Gastrocnemius medialis (tissue), 4 donors: Measurements from ENCODE around the gene NUSAP1. TPM values are rescaled to one million over a fixed set of nuclear protein-coding genes. Genes with fewer than 3 reads are reported as not detected.

Experiments
- ATAC-seq, 2 donors: fragments of 150-250 bp; one replicate each; pipeline ENCODE4 v1.9.1; 2016
- DNase-seq, 2 donors: peaks; one replicate each; pipeline ENCODE4 v3.0.0-alpha.2; 2019
- H3K27ac ChIP-seq, 4 donors: fragments of 200-600 bp; sonication (generic); 1 replicate in 1 of 4; 2 replicates in 3 of 4; pipeline ENCODE4 v1.5.1; 2016 to 2018; ENCODE audit warnings: mild to moderate bottlenecking in 2 of 4, moderate library complexity in 1 of 4
- H3K27me3 ChIP-seq, 3 donors: fragments of 200-600 bp; sonication (generic) in 2 of 3; 1 replicate in 1 of 3; 2 replicates in 2 of 3; pipeline versions ENCODE4 v1.5.1 to v1.6.0; 2016 to 2019; ENCODE audit warnings: mild to moderate bottlenecking in 1 of 3, moderate library complexity in 1 of 3
- H3K36me3 ChIP-seq, 2 donors: fragments of 200-600 bp; sonication (generic) in 1 of 2; one replicate each; pipeline ENCODE4 v1.5.1; 2017 to 2018
- H3K4me1 ChIP-seq, 2 donors: fragments of 200-600 bp; sonication (generic) in 1 of 2; one replicate each; pipeline ENCODE4 v1.5.1; 2016 to 2017; ENCODE audit warnings: mild to moderate bottlenecking in 2 of 2
- H3K4me3 ChIP-seq, 4 donors: fragments of 200-600 bp; sonication (generic) in 3 of 4; 1 replicate in 1 of 4; 2 replicates in 3 of 4; pipeline ENCODE4 v1.5.1; 2016 to 2019; ENCODE audit warnings: mild to moderate bottlenecking in 2 of 4
- H3K9me3 ChIP-seq, 3 donors: fragments of 200-600 bp; sonication (generic) in 2 of 3; 1 replicate in 1 of 3; 2 replicates in 2 of 3; pipeline ENCODE4 v1.5.1; 2016 to 2019
- POLR2A ChIP-seq, 2 donors: fragments of 450-650 bp; IDR thresholded peaks; one replicate each; pipeline ENCODE4 v1.6.1; 2017; ENCODE audit warnings: antibody characterized with exemption in 2 of 2, mild to moderate bottlenecking in 2 of 2, moderate library complexity in 2 of 2
- in situ Hi-C, 4 donors: fragments of 200-750 bp; cut with MboI; loops; one replicate each; pipeline versions ENCODE4 v1.15.0 to v1.8.0; 2017; ENCODE audit warnings: low sequenced_read_pairs in 4 of 4
- intact Hi-C: fragments of 100-400 bp; cut with DNase I; formaldehyde crosslinking; loops from one replicate; pipeline ENCODE4 v1.15.1; 2023; ENCODE audit warnings: low total_unique reads
- total RNA-seq, 4 donors: library from RNA; depleted of rRNA; stranded (reverse); fragments of >200 nt; gene quantifications; one replicate each; pipeline versions ENCODE4 v1.1.0 to v1.2.3, GENCODE V29; 2016
- TF ChIP-seq, protein P1 (sequence below), 5 experiments: fragments of 450-650 bp in 3 of 5; fragments of 200-600 bp in 2 of 5; sonication (generic) in 2 of 5; IDR thresholded peaks in 4 of 5; conservative IDR thresholded peaks in 1 of 5; 1 replicate in 4 of 5; 2 replicates in 1 of 5; pipeline ENCODE4 v1.5.1; 2016 to 2019; ENCODE audit warnings: antibody characterized with exemption in 5 of 5, mild to moderate bottlenecking in 3 of 5, moderate library complexity in 3 of 5

Gene NUSAP1
- total RNA-seq, 4 donors from 2014 or later = 1.8 to 4.1 (median 2.5) TPM

DNA sequence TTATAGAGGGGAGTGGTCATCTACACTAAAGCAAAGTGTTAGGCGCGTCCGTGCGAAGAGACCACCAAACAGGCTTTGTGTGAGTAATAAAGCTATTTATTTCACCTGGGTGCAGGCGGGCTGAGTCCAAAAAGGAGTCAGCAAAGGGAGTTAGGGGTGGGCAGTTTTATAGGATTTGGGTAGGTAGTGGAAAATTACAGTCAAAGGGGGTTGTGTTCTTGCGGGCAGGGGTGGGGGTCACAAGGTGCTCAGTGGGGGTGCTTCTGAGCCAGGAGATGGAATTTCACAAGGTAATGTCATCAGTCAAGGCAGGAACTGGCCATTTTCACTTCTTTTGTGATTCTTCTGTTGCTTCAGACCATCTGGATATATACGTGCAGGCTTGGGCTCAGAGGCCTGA lies 47.4 kb upstream of the NUSAP1 start:
- Histone ChIP-seq H3K4me1 (peaks cover 21 to 34% of the 10 kb centered on the region in 2 donors), H3K4me3 (peak overlapping the region; percentile 93 to 98 (median 96)), H3K36me3 (peaks cover 8 to 41% of the 10 kb centered on the region in 2 donors), H3K27me3 (no peaks in the 10 kb centered on the region), H3K9me3 (no peaks in the 10 kb centered on the region), H3K27ac (peak overlapping the region; percentile 94 to 99 (median 96))
- ATAC-seq (no peak), DNase-seq (no peak)
- intact Hi-C loops (no loop called here), in situ Hi-C loops (no loop called here)
- TF ChIP-seq, protein P1, sequence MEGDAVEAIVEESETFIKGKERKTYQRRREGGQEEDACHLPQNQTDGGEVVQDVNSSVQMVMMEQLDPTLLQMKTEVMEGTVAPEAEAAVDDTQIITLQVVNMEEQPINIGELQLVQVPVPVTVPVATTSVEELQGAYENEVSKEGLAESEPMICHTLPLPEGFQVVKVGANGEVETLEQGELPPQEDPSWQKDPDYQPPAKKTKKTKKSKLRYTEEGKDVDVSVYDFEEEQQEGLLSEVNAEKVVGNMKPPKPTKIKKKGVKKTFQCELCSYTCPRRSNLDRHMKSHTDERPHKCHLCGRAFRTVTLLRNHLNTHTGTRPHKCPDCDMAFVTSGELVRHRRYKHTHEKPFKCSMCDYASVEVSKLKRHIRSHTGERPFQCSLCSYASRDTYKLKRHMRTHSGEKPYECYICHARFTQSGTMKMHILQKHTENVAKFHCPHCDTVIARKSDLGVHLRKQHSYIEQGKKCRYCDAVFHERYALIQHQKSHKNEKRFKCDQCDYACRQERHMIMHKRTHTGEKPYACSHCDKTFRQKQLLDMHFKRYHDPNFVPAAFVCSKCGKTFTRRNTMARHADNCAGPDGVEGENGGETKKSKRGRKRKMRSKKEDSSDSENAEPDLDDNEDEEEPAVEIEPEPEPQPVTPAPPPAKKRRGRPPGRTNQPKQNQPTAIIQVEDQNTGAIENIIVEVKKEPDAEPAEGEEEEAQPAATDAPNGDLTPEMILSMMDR (IDR thresholded peaks at IDR 0.05 in 4 of 5, conservative IDR thresholded peaks at IDR 0.05 in 1 of 5) = no peak
- TF ChIP-seq POLR2A (IDR thresholded peaks at IDR 0.05) = no peak

DNA sequence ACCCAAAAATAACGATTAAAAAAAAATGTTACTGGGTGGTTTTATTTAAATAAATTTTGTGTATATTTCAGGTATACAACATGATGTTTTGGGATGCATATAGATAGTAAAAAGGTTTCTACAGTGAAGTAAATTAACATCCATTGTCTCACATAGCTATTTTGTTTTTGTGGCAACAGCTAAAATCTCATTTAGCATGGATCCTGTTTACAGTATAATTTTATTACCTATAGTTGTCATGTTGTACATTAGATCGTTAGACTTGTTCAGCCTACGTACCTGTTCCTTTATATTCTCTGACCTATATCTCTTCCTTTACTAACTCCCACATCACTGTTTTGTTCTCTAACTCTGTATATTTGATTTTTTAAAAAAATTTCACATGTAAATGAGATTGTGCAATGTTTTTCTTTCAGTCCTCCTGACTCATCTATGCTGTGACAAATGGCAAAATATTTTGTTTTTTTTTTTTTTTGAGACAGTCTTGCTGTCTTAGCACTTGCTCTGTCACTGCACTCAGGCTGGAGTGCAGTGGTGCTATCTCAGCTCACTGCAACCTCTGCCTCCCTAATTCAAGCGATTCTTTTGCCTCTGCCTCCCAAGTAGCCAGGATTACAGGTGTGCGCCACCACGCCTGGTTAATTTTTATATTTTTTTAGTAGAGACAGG lies 45.9 kb upstream of the NUSAP1 start:
- Histone ChIP-seq H3K4me3 (no peak overlapping the region), H3K27ac (peak overlapping the region in 3 of 4 donors; percentile 5 to 95 (median 45)), H3K4me1 (peaks cover 22 to 34% of the 10 kb centered on the region in 2 donors), H3K27me3 (no peaks in the 10 kb centered on the region), H3K36me3 (peaks cover 8 to 41% of the 10 kb centered on the region in 2 donors), H3K9me3 (no peaks in the 10 kb centered on the region)
- DNase-seq = no peak
- no peak for TF ChIP-seq POLR2A (IDR thresholded peaks at IDR 0.05)
- TF ChIP-seq, protein P1 (IDR thresholded peaks at IDR 0.05 in 4 of 5, conservative IDR thresholded peaks at IDR 0.05 in 1 of 5) = no peak
- intact Hi-C loops (no loop called here), in situ Hi-C loops (no loop called here)
- no peak for ATAC-seq

DNA sequence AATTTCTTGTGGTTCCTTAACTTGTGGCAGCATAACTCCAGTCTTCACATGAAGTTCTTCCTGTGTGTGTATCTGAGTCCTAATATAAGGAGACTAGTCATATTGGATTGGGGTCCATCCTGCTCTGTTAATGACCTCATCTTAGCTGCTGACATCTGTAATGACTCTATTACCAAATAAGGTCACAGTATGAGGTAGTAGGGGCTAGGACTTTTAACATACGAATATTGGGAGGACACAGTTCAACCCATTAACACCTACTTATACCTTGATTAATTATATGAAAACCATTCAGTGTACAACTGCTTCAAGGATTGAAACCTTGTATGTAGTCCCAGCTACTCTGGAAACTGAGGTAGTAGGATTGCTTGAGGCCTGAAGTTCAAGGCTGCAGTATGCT lies 44.2 kb upstream of the NUSAP1 start:
- Histone ChIP-seq H3K27ac (peak overlapping the region; percentile 1 to 95 (median 24)), H3K36me3 (peaks cover 8 to 41% of the 10 kb centered on the region in 2 donors), H3K4me3 (no peak overlapping the region), H3K9me3 (no peaks in the 10 kb centered on the region), H3K27me3 (no peaks in the 10 kb centered on the region), H3K4me1 (peaks cover 22 to 34% of the 10 kb centered on the region in 2 donors)
- ATAC-seq = no peak
- TF ChIP-seq, protein P1 (IDR thresholded peaks at IDR 0.05 in 4 of 5, conservative IDR thresholded peaks at IDR 0.05 in 1 of 5) = no peak
- no peak for TF ChIP-seq POLR2A (IDR thresholded peaks at IDR 0.05)
- in situ Hi-C loops = no loop called here
- no peak for DNase-seq
- intact Hi-C loops = no loop called here

DNA sequence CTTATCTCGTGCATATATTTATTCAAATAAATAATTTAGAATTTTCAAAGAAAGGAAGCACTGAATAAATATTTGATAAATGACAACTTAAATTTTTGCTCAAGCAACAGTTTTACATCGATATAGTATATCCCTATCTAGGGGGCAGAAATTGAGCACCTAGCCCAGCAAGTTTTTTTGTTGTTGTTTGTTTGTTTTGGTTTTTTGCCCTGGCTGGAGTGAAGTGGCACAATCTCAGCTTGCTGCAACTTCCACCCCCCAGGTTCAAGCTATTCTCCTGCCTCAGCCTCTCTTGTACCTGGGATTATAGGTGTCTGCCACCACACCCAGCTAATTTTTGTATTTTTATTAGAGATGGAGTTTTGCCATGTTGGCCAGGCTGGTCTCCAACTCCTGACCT lies 42.7 kb upstream of the NUSAP1 start:
- no peaks in the 10 kb centered on the region for H3K9me3 ChIP-seq
- in situ Hi-C loops (loop anchor here in 1 of 4 donors (5.0 kb wide), 1 partner anchor 37 kb away; no protein-coding TSS in a partner anchor), intact Hi-C loops (no loop called here)
- DNase-seq (no peak), ATAC-seq (no peak)
- H3K4me1 ChIP-seq = peaks cover 17 to 32% of the 10 kb centered on the region in 2 donors
- H3K27me3 ChIP-seq = no peaks in the 10 kb centered on the region
- H3K36me3 ChIP-seq = peaks cover 8 to 41% of the 10 kb centered on the region in 2 donors
- TF ChIP-seq, protein P1 (IDR thresholded peaks at IDR 0.05 in 4 of 5, conservative IDR thresholded peaks at IDR 0.05 in 1 of 5) = no peak
- no peak for TF ChIP-seq POLR2A (IDR thresholded peaks at IDR 0.05)
- peak overlapping the region; percentile 4 to 60 (median 18) for H3K27ac ChIP-seq
- H3K4me3 ChIP-seq = no peak overlapping the region
